HEK293T (cell line): Measurements from ENCODE around the gene HTR1B.

Experiments
- FOXK2 ChIP-seq: fragments of 450-650 bp; IDR thresholded peaks from 2 replicates; pipeline ENCODE4 v1.6.1; 2016; ENCODE audit warnings: mild to moderate bottlenecking
- FOXM1 ChIP-seq: fragments of 450-650 bp; IDR thresholded peaks from 2 replicates; pipeline ENCODE4 v1.6.1; 2017; ENCODE audit warnings: mild to moderate bottlenecking, borderline replicate concordance
- NFRKB ChIP-seq: fragments of 450-650 bp; IDR thresholded peaks from 2 replicates; pipeline ENCODE4 v1.6.1; 2016; ENCODE audit warnings: mild to moderate bottlenecking, moderate library complexity
- TARDBP ChIP-seq: fragments of 450-650 bp; IDR thresholded peaks from 2 replicates; pipeline ENCODE4 v1.6.1; 2016

DNA sequence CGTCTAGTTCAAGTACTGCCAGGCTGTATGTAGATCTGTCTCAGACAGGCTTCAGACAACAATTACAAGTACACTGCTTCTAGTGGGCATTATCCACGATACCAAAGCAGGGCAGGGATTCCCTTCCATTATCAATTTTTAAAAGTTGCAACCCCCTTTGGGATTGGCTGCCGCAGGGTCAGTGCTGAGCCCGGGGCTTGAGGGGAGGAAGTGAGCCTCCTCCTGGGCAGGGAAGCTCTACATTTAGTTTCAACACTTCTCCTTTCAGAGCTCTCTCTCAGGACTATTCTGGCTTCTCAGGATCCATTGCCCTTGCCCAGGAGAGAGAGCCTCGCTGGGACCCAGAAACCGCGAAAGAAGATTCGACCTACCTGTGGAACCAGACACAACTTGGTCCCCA is 1.5 kb downstream of the HTR1B start:
- no peak for TF ChIP-seq FOXK2
- no peak for TF ChIP-seq FOXM1
- no peak for TF ChIP-seq TARDBP
- no peak for TF ChIP-seq NFRKB
